ENCODE data around the gene MTSS2.
A peak's percentile ranks its signal among the peaks of the same experiment; 100 is the strongest.

MTSS2 gene

GRCh38 chr16:70713824-70714223 is 28.0 kb upstream of the MTSS2 start:
- DNase-seq: no peak

GRCh38 chr16:70713342-70713741 is 27.5 kb upstream of the MTSS2 start:
- DNase-seq: no peak

GRCh38 chr16:70712942-70713341 is 27.1 kb upstream of the MTSS2 start:
- DNase-seq: no peak

DNA sequence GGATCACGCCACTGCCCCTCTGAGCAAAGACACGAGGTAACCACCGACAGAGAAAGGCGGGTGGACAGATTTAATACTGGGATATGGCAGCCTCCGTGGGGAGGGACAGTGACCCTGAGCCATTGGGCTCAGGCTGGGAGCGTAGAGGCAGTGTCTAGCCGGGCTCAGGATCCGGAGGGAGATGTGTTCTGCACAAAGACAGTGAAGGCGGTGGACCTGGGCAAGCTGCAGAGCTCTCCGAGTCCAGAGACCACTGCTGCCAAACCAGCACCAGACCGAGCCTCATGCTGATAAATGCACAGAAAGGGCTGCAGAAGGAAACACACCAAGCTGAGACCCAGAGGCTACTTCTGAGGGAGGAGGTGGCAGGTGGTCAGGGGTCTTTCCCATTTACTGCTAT is 26.5 kb upstream of the MTSS2 start:
- DNase-seq: no peak

DNA sequence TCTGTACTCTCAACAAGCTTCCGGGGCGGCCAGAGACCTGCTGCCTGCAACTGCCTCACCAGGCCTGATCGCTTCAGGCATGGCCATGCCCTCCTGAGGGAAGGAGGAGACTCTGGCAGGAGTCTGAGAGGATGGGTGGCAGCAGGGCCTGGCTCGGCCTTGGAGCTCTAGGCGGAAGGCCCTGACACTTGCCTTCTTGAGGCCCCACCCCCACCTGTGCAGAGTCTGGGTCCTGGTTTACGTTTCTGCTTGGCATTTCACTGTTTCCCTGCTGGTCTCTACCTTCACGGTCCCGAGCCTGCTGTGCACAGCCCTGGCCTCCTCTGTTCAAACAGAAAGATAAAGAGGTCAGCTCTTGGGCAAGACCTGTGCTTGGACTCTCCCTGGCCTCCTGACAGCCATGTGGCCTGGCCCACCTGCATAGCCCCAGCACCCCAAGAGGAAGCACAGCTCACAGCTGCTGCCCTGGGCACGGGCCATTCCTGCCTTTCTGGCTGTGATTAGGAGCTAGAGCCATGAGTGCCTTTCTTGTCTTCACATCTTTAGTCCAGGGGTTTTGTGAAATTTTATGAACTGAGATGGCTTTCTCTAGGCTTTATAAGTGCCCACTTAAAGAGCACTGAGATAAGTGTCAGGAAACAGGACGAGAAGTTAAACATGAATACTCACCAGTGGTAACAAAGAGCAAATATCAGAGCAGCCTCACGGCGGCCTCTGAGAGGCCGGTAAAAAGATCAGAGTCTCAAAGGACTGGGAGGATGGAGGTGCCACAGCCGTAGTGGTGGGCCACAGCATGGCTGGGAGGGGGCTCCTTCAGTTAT is 25.6 kb upstream of the MTSS2 start:
- DNase-seq: no peak

DNA sequence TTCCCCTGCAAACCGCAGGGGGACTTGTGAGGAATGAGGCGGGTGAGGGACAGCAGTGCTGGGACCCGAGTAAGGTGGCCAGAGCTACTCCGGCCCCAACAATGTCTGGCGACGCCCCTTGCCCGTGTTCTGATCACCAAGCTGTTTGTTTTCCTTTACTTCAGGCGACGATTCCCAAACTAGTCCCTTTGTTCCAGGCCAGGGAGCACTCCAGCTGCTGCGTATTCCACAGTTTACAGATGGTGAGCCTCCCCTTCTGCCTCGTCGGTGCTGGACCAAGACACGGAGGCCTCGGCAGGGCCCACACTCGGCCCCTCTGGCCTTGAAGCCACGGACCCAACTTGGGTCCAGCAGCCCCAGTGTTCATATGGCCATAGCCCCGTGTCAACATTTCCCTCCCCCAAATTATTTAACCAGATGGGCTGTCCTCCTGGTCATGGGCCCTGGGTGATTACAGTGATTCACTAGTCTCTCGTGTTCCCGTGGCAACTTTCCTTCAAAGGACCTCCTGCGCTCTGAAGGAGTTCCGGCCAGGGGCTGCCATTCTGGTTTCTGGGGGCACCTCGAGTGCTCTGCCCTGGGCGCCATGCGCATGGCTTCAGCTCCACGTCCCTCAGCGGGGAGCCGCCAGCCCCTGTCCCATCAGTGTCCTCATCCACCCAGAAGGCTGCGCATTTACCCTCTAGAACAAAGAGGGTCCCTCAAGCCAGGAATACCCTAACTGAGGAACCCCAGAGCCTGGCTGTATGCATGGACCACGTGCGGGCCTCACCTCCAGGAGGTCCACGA is 24.8 kb upstream of the MTSS2 start:
- no peak for DNase-seq

DNA sequence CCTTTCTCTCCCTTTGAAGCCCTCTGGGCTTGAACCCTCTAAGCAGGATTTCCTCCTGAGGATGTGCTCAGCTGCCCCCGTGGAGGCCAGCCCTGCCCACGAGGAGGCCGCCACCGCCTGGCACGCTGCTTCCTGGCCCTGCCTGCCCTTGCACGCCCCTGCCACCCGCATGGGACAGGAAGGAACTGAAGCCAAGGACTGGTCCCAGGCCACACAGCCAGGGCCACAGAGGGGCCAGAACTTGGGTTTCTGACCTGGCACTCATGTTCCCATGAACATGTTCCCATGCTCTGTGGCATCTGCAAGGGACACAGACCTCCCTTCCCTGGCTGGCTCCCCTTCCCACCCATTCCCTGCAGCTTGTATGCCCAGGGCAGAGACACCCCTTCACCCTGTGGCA is 24.1 kb upstream of the MTSS2 start:
- no peak for DNase-seq

- DNase-seq: no peak
Observed at GRCh38 chr16:70709457-70709856, 23.6 kb upstream of the MTSS2 start.

- DNase-seq: no peak
Observed at GRCh38 chr16:70708366-70709246, 22.8 kb upstream of the MTSS2 start.

DNA sequence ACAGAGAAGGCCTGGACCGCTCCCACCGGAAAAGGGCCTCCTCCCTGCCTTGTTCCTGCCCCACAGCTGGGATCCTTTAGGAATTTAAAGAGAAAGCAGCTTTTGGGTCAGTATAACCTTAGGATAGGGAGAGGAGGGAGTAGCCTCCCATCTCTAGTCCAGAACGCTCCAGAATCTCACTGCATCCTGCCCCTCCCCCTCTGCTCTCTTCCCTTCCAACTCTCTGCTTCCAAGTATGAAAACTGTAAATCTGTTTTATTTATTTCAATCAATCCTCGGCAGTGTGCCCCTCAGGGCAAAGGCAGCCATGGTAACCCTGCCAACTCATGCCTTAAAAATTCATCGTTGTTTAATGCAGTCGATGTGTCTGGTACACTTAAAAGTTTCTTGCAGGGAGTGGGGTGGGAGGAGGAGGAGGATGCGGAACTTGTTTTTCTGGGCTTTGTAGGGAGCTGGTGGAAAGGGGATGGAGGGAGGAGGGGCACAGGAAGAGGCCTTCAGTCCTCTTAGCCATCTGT is 21.2 kb upstream of the MTSS2 start:
- no peak for DNase-seq

DNA sequence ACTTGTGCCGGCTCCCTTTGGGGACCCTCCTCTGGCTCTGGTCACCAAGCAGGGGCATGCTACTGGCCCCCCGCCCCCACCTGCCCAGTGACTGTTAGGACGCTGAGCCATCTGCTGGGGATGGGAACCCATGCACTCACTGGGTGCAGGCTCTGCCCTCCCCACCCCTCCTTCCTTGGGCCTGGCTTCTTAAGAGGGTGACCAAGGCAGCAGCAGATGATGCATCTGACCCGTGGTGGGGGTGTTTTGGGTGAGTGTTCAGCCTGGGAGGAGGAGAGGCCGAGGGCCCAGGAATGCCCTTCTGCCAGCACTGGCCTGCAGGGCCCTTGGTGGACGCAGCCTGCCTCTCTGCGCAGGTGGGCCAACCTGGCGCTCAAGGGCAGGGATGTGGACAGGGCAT is 19.2 kb upstream of the MTSS2 start:
- DNase-seq: no peak

DNA sequence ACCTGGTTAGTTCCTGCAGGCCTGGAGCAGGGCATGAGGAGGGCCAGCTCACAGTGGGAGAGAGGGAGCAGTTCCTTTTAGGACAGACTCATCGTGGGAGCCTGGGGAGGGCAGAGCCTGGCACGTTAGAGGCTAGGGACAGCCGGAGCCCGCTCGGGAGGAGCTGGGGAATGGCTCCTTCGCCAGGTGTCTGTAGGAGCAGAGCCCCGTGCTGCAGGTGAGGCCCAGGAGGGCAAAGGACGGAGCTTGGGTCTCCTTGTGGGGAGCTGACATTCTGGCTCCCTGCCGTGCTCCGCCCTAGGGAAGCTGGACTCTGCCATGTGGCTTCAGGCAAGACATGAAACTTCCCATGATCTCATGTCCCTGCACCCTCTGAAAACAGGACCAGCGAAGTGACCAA is 18.7 kb upstream of the MTSS2 start:
- no peak for DNase-seq

GRCh38 chr16:70703835-70704381 is 18.1 kb upstream of the MTSS2 start:
- DNase-seq: no peak

GRCh38 chr16:70703041-70703834 is 17.4 kb upstream of the MTSS2 start:
- DNase-seq: peak; percentile 88

- DNase-seq: peak; percentile 70
Observed at GRCh38 chr16:70702624-70703023, 16.8 kb upstream of the MTSS2 start.

DNA sequence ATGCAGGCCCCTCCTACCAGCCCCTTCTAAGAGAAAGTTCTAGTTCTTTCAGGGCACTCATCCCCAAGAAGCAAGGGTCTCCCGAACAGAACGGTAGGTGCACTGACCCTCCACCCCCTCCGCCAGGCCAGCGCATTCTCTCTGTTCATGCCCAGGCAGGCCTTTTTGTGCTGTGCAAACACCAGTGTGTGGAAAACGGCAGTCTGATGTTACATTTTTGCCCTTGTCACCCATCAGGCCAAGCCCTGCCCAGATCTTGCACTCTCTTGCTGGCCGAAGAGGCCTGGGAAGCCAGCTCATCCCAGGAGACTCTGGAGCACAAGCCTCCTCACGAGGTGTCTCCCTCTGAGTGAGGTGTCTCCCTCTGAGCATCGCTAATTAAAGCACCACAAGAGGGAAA is 16.1 kb upstream of the MTSS2 start:
- DNase-seq: no peak

DNA sequence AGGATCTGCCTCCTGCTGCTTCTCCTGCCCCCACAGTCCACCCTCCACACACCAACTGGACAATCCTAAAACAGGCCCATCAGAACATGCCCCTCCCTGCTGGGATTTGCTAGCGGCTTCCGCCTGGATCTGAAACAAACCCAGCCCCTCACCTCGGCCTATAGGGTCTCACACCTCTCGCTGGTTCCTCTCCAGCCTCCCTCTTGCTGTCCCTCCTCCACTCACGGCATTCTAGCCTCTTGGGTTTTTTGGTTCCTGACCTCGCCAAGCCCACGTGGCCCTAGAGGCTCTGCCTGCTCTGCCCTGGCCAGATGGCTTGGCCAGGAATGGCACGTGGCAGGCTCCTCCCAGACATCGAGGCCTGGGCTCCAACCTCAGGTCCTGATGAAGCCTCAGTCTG is 15.7 kb upstream of the MTSS2 start:
- no peak for DNase-seq

GRCh38 chr16:70701036-70701435 is 15.2 kb upstream of the MTSS2 start:
- DNase-seq: no peak

DNA sequence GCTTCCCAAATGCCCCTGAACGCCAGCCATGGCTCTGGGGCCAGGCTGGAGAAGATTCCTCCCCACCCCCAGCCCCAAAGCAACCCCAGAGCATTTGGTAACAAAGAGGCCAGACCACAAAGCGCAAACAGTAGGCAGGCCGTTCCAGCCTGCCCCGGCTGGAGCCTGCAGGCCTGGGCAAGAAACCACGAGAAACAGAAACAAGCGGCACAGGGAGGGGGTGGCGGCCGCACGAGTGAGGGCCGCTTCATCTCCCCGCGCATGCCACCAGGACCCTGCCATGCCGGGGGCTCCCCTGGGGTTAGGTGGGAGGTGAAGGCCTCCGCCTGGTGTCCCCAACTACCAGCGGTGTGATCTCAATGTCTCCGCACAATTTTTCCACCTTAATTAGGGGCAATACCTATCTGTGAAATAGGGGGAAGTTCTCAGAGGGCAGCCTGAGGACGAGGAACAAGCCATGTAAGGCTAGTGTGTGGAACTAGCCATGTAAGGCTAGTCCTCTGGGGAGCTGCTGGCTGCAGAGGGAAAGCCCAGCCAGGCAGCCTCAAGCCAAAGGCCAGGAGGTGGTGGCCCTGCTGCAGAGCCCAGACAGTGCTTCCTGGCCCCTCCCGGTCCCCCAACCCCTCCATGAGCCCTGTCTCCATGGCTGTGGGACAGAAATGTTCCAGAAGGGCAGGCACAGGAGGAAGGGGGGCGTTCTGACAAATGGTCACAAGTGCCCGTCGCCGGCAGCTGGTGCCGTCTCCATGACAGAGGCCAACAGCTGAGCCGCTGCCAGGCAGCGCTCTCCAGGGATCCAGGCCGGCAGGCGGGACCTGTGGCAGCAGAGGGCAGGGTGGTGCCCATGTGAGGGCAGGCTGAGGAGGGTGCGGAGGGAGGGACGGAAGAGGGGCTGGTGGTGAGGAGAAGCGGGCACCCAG is 14.5 kb upstream of the MTSS2 start:
- DNase-seq: peak; percentile 41

- DNase-seq: no peak
Observed at GRCh38 chr16:70699696-70700095, 13.8 kb upstream of the MTSS2 start.

DNA sequence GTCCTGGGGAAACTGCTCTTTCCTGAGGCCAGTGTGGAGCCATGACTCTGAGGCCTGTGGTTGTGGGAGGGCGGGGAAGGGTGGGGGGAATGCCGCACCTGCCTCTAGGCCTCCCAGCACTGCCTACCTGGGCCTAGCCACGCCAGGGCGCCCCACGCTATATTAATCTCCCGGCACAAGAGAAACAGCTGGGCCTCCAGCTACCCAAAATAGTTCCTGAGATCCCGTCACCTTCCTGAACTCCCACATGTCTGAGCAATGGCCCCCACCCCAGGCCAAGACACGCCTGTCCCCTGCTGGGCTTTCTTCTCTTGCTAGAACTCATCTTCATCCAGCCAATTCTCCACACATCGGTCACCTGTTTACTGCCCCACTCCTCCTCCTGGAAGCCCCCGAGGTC is 13.0 kb upstream of the MTSS2 start:
- DNase-seq: no peak
